GM12891 (cell line): Measurements from ENCODE around the gene KIF22.
"Not testable (repeated sequence)": the region's sequence is repeated elsewhere in the genome, so short reads cannot be mapped to it uniquely, and the experiment has no call there.

Experiments used
- DNase-seq: peaks from one replicate; pipeline ENCODE4 v3.0.0; 2011; ENCODE audit warnings: low spot score; ENCODE audit not compliant: insufficient read length
- FAIRE-seq: peaks from 2 replicates; lab custom pipeline; 2011; peaks lifted over from hg19 to GRCh38; lab: Jason Lieb, UNC
- PAX5 ChIP-seq: IDR thresholded peaks from 2 replicates; pipeline ENCODE4 v1.6.1; 2011; ENCODE audit warnings: low read length, moderate library complexity, mild to moderate bottlenecking; ENCODE audit not compliant: insufficient read depth, severe bottlenecking
- POLR2A ChIP-seq: IDR thresholded peaks from 2 replicates; pipeline ENCODE4 v1.6.1; 2011; ENCODE audit warnings: low read depth, low read length, control low read depth
- POLR2AphosphoS5 ChIP-seq: IDR thresholded peaks from 2 replicates; pipeline ENCODE4 v1.6.1; 2011; ENCODE audit warnings: low read depth, low read length, control low read depth
- POU2F2 ChIP-seq: IDR thresholded peaks from 2 replicates; pipeline ENCODE4 v1.6.1; 2011; ENCODE audit warnings: low read depth, mild to moderate bottlenecking, control low read depth, low read length, moderate library complexity
- SPI1 ChIP-seq: IDR thresholded peaks from 2 replicates; pipeline ENCODE4 v1.6.1; 2011; ENCODE audit warnings: low read depth, low read length, control low read depth
- TAF1 ChIP-seq: IDR thresholded peaks from 2 replicates; pipeline ENCODE4 v1.6.1; 2011; ENCODE audit warnings: low read depth, low read length, control low read depth

The KIF22 gene

GRCh38 chr16:29753516-29753915 lies 37.0 kb upstream of the KIF22 start:
- no peak for DNase-seq
- TF ChIP-seq SPI1 = no peak
- no peak for TF ChIP-seq POU2F2
- no peak for TF ChIP-seq PAX5
- no peak for TF ChIP-seq TAF1
- no peak for TF ChIP-seq POLR2A
- no peak for TF ChIP-seq POLR2AphosphoS5
- FAIRE-seq = no peak

DNA sequence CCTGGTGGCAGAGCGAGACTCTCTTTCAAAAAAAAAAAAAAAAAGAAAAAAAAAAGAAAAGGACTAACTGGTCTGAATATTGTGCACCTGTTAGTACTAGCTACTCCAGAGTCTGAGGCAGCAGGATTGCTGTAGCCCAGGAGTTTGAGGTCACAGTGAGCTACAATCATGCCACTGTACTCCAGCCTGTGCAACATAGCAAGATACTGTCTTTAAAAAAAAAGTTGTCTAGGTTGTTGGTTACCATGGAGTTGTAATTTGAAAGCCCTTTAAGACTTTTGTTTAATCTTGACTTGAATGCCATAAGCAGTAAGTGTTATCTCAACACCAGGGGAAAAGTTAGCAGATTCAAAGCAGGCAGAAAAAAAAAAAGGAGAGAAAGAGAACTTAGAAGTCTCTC lies 33.9 kb upstream of the KIF22 start:
- no peak for FAIRE-seq
- TF ChIP-seq POU2F2 = no peak
- no peak for TF ChIP-seq POLR2AphosphoS5
- TF ChIP-seq POLR2A = no peak
- no peak for TF ChIP-seq TAF1
- TF ChIP-seq PAX5 = no peak
- TF ChIP-seq SPI1 = no peak
- DNase-seq = no peak

GRCh38 chr16:29757086-29757485 lies 33.5 kb upstream of the KIF22 start:
- not testable (repeated sequence) for DNase-seq, FAIRE-seq

DNA sequence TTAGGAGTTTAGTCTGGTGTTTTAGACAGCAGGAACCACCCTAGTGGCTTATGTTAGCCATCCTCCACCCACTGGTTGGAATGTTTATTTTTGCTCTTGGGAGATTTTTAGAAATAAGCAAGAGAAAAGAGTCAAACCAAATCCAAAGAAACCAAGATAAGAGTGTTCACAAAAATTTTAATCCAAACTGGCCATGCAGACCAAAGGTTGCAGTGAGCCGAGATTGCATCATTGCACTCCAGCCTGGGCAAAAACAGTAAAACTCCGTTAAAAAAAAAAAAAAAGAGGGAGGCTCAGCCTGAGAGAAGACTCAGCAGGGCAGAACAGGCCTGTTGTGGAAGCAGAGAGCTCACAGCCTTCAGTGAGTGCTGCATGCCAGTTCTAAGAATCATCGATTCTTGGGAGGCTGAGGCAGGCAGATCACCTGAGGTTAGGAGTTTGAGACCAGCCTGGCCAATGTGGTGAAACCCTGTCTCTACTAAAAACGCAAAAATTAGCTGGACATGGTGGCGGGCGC lies 32.5 kb upstream of the KIF22 start:
- DNase-seq (no peak), FAIRE-seq (no peak)
- TF ChIP-seq POU2F2 = no peak
- TF ChIP-seq POLR2A = no peak
- no peak for TF ChIP-seq SPI1
- TF ChIP-seq TAF1 = no peak
- TF ChIP-seq PAX5 = no peak
- TF ChIP-seq POLR2AphosphoS5 = no peak

GRCh38 chr16:29760567-29761279 lies 29.8 kb upstream of the KIF22 start:
- TF ChIP-seq TAF1 = no peak
- no peak for TF ChIP-seq POU2F2
- TF ChIP-seq POLR2AphosphoS5 = no peak
- no peak for TF ChIP-seq PAX5
- TF ChIP-seq POLR2A = no peak
- TF ChIP-seq SPI1 = no peak
- DNase-seq = no peak
- no peak for FAIRE-seq

DNA sequence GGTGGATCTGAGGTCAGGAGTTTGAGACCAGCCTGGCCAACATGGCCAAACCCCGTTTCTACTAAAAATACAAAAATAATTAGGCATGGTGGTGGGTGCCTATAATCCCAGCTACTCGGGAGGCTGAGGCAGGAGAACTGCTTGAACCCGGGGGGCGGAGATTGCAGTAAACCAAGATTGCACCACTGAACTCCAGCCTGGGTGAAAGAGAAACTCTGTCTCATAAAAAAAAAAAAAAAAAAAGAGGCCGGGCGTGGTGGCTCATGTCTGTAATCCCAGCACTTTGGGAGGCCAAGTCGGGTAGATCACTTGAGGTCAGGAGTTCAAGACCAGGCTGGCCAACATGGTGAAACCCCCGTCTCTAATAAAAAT lies 29.3 kb upstream of the KIF22 start:
- not testable (repeated sequence) for FAIRE-seq, DNase-seq

DNA sequence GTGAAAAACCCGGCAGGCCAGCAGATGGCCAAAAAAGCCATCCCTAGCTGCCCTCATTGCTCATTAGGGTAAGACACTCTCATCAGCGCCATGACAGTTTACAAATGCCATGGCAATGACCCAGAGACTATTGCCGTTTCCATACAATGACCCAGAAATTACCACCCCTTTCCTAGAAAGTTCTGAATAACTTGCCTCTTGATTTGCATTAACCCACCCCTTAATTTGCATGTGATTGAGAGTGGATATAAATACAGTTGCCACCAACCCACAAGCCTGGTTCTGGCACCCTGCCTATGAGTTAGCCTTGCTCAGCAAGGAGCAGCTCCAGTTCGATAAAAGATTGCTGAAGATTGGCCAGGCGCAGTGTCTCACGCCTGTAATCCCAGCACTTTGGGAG lies 28.7 kb upstream of the KIF22 start:
- DNase-seq = no peak
- TF ChIP-seq POLR2AphosphoS5 = no peak
- no peak for TF ChIP-seq POU2F2
- no peak for TF ChIP-seq POLR2A
- TF ChIP-seq PAX5 = no peak
- TF ChIP-seq SPI1 = no peak
- no peak for TF ChIP-seq TAF1
- no peak for FAIRE-seq

DNA sequence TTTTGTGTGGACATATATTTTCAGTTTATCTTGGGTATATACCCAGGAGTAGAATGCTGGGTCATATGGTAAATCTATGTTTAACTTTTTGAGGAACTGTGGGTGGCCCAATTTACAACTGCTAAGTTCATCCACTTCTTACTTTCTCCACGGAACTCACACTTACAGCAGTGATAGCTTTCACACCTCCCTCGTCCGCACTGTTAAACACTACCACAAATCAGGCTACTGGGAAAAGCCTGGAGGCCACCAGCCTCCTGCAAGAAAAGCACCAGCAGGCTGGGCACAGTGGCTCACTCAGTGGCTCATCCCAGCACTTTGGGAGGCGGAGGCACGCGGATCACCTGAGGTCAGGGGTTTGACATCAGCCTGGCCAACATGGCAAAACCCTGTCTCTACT lies 27.2 kb upstream of the KIF22 start:
- DNase-seq (no peak), FAIRE-seq (no peak)
- no peak for TF ChIP-seq POLR2AphosphoS5

DNA sequence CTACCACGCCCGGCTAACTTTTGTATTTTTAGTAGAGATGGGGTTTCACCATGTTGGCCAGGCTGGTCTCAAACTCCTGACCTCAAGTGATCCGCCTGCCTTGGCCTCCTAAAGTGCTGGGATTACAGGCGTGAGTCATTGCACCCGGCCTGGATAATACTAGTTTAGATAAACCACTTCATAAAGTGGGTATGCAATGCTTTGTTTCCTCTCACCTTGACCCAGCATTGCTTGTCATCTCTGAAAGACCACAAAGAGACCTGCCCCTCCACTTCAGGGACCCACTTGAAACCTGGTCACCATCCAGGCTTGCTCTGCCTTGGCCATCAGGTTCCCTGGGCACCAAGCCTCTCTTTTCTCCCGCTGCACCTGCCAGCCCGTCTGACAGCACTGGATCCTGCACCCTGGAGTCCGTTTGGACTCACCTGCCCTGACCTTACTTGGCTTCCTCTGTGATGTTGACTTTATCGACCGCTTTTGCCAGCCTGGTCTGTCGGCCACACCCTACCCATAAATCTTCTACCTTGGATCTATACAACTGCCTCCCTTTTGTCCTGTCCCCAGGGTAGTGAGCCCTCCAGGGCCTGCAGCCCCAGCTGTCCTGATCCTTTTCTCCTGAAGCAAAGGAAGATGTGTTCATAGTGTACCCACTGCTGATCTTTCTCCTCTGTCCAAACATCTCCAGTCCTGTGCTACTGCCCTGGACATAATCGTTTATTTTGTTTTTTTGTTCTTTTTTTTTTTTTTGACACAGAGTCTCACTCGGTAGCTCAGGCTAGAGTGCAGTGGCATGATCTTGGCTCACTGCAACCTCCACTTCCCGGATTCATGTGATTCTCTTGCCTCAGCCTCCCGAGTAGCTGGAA lies 25.2 kb upstream of the KIF22 start:
- TF ChIP-seq PAX5 (no peak), TAF1 (no peak), POU2F2 (no peak), SPI1 (no peak), POLR2AphosphoS5 (no peak), POLR2A (no peak)
- DNase-seq = no peak
- FAIRE-seq = no peak

- FAIRE-seq (no peak), DNase-seq (no peak)
- TF ChIP-seq POU2F2 (no peak), POLR2A (no peak), SPI1 (no peak), PAX5 (no peak), POLR2AphosphoS5 (no peak)
Measured at GRCh38 chr16:29766571-29766970, 24.0 kb upstream of the KIF22 start.
